ENCODE results near the gene CCNY.

DNA sequence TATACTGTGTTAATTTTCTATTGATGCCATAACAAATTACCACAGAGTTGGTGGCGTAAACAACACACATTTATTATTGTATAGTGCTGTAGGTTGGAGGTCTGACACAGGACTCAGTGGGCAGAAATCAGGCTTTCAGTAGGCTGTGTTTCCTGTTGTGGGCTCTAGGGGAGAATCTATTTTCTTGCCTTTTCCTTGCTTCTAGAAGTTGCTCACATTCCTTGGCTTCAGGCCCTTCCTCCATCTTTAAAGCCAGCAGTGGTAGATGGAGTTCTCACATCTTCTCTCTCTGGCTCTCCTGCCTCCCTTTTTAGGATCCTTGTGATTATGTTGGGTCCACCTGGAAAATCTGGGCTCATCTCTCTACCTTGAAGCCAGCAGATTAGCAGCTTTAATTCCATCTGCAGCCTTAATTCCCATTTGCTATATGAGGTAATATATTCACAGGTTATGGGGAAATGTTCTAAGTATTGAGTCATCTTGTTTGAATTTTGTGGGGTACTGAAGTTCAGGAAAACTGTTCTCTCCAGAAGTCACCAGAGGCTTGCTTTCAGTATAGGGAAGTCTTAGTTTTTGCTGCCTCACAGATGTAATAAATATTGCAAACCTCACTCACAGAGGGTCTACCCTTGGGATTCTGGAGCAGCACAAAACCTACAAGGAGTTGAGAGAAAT is 38.9 kb downstream of the CCNY start:
- no peak for TF ChIP-seq ATF1 (CRISPR knock-in tag; IDR thresholded peaks at IDR 0.05)
- no peak for TF ChIP-seq ZBTB21 (CRISPR knock-in tag; IDR thresholded peaks at IDR 0.05; ENCODE audit: borderline replicate concordance)
- TF ChIP-seq, protein P1, sequence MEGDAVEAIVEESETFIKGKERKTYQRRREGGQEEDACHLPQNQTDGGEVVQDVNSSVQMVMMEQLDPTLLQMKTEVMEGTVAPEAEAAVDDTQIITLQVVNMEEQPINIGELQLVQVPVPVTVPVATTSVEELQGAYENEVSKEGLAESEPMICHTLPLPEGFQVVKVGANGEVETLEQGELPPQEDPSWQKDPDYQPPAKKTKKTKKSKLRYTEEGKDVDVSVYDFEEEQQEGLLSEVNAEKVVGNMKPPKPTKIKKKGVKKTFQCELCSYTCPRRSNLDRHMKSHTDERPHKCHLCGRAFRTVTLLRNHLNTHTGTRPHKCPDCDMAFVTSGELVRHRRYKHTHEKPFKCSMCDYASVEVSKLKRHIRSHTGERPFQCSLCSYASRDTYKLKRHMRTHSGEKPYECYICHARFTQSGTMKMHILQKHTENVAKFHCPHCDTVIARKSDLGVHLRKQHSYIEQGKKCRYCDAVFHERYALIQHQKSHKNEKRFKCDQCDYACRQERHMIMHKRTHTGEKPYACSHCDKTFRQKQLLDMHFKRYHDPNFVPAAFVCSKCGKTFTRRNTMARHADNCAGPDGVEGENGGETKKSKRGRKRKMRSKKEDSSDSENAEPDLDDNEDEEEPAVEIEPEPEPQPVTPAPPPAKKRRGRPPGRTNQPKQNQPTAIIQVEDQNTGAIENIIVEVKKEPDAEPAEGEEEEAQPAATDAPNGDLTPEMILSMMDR (IDR thresholded peaks at IDR 0.05): no peak
- no peak for TF ChIP-seq ETV6 (CRISPR knock-in tag; IDR thresholded peaks at IDR 0.05)
- no peak for TF ChIP-seq TP53 (CRISPR knock-in tag; IDR thresholded peaks at IDR 0.05)
- TF ChIP-seq, protein P2, sequence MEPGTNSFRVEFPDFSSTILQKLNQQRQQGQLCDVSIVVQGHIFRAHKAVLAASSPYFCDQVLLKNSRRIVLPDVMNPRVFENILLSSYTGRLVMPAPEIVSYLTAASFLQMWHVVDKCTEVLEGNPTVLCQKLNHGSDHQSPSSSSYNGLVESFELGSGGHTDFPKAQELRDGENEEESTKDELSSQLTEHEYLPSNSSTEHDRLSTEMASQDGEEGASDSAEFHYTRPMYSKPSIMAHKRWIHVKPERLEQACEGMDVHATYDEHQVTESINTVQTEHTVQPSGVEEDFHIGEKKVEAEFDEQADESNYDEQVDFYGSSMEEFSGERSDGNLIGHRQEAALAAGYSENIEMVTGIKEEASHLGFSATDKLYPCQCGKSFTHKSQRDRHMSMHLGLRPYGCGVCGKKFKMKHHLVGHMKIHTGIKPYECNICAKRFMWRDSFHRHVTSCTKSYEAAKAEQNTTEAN (CRISPR knock-in tag; IDR thresholded peaks at IDR 0.05): no peak

Measured in WTC11 (cell line).